GM12878 (cell line): ENCODE results near the gene SESN3. TPM values are rescaled to one million over a fixed set of nuclear protein-coding genes. Genes with fewer than 3 reads are reported as not detected.
"Not testable (repeated sequence)": the region's sequence is repeated elsewhere in the genome, so short reads cannot be mapped to it uniquely, and the experiment has no call there.

Experiments used
- ATAC-seq: fragments of 200-7000 bp; cut with Tn5 transposase; 3 replicates; pipeline ENCODE4 v1.9.1; 2020; ENCODE audit warnings: mild to moderate bottlenecking, moderate library complexity
- BruUV-seq: library from RNA; stranded (reverse); fragments of 400-500 nt; replicated peaks from 2 replicates; lab custom pipeline; 2021; lab: Mats Ljungman, UMichigan
- CTCF ChIA-PET: fragments of 300-600 bp; sonication (Branson Sonifier 250); formaldehyde crosslinking; extraction: SDS; loops from one replicate; lab custom pipeline; 2021; ENCODE audit warnings: inconsistent platforms; lab: Yijun Ruan, JAX
- POLR2A ChIA-PET: fragments of 350-600 bp; formaldehyde crosslinking; extraction: SDS; loops from one replicate; lab custom pipeline; 2021; ENCODE audit warnings: inconsistent platforms; lab: Charles Lee
- RAD21 ChIA-PET: fragments of 300-600 bp; sonication (Branson Sonifier 250); formaldehyde crosslinking; loops from one replicate; lab custom pipeline; 2023; ENCODE audit warnings: antibody characterized with exemption; ENCODE audit not compliant: unreplicated experiment; lab: Charles Lee
- SMC1A ChIA-PET: fragments of 300-600 bp; sonication (Branson Sonifier 250); formaldehyde crosslinking; loops from one replicate; lab custom pipeline; 2023; ENCODE audit not compliant: unreplicated experiment, uncharacterized antibody; lab: Charles Lee
- DNase-seq: peaks from one replicate; pipeline ENCODE4 v3.0.0-alpha.2; 2011; ENCODE audit warnings: low read depth, low spot score
- FAIRE-seq: peaks from 3 replicates; lab custom pipeline; 2011; peaks lifted over from hg19 to GRCh38; lab: Jason Lieb, UNC
- H2AFZ ChIP-seq: 2 replicates; pipeline ENCODE4 v1.6.0; 2011; ENCODE audit warnings: low read depth, low read length, control low read depth; ENCODE audit not compliant: control insufficient read depth
- H3K27ac ChIP-seq: 2 replicates; pipeline ENCODE4 v1.5.1; 2011; ENCODE audit warnings: control low read depth; ENCODE audit not compliant: control insufficient read depth, insufficient read depth
- H3K27me3 ChIP-seq, 2 experiments: replicated peaks in 1 of 2; 2 replicates each; pipeline versions ENCODE4 v1.6.0 to v1.6.1; 2011; ENCODE audit warnings: low read length in 1 of 2; ENCODE audit not compliant: control insufficient read depth in 2 of 2, insufficient read depth in 2 of 2
- H3K36me3 ChIP-seq, 2 experiments: 2 replicates each; pipeline ENCODE4 v1.5.1; 2011; ENCODE audit warnings: low read length in 1 of 2; ENCODE audit not compliant: control insufficient read depth in 2 of 2, insufficient read depth in 2 of 2
- H3K4me1 ChIP-seq: 2 replicates; pipeline ENCODE4 v1.6.1; 2011; ENCODE audit warnings: mild to moderate bottlenecking, low read length, moderate library complexity, mixed read lengths; ENCODE audit not compliant: control insufficient read depth, insufficient read depth
- H3K4me2 ChIP-seq: 2 replicates; pipeline ENCODE4 v1.6.0; 2011; ENCODE audit warnings: control low read depth; ENCODE audit not compliant: control insufficient read depth, insufficient read depth
- H3K4me3 ChIP-seq: fragments of 200-600 bp; sonication (generic); 2 replicates; pipeline ENCODE4 v1.5.1; 2016
- H3K79me2 ChIP-seq: 2 replicates; pipeline ENCODE4 v1.6.0; 2011; ENCODE audit warnings: low read length; ENCODE audit not compliant: control insufficient read depth, insufficient read depth
- H3K9ac ChIP-seq: 2 replicates; pipeline ENCODE4 v1.8.0; 2011; ENCODE audit warnings: low read length, control low read depth, mixed read lengths; ENCODE audit not compliant: control insufficient read depth, insufficient read depth
- H3K9me3 ChIP-seq: replicated peaks from 3 replicates; pipeline ENCODE4 v1.5.1; 2011; ENCODE audit warnings: mild to moderate bottlenecking, low read length; ENCODE audit not compliant: control insufficient read depth, insufficient read depth
- H4K20me1 ChIP-seq: 2 replicates; pipeline ENCODE4 v1.6.0; 2011; ENCODE audit not compliant: control insufficient read depth, insufficient read depth
- BACH1 ChIP-seq: fragments of 450-650 bp; IDR thresholded peaks from 2 replicates; pipeline ENCODE4 v1.6.1; 2017; ENCODE audit warnings: mild to moderate bottlenecking, borderline replicate concordance
- CHD1 ChIP-seq: IDR thresholded peaks from 2 replicates; pipeline ENCODE4 v1.6.1; 2012; ENCODE audit warnings: low read depth, low read length, improper control_type of control experiment
- SIN3A ChIP-seq: IDR thresholded peaks from 2 replicates; pipeline ENCODE4 v1.6.1; 2012; ENCODE audit warnings: low read depth, low read length, improper control_type of control experiment
- SMAD1 ChIP-seq: fragments of 450-650 bp; IDR thresholded peaks from 2 replicates; pipeline ENCODE4 v1.6.1; 2018; ENCODE audit warnings: mild to moderate bottlenecking, low read depth; ENCODE audit not compliant: partially characterized antibody
- TCF12 ChIP-seq: IDR thresholded peaks from 2 replicates; pipeline ENCODE4 v1.6.1; 2011; ENCODE audit warnings: low read depth, mild to moderate bottlenecking, low read length
- ZNF384 ChIP-seq: IDR thresholded peaks from 2 replicates; pipeline ENCODE4 v1.6.1; 2012; ENCODE audit warnings: low read depth, mild to moderate bottlenecking, low read length, improper control_type of control experiment, borderline replicate concordance
- WGBS: methylation state at CpG from one replicate; pipeline ENCODE4 v1.1.6; 2016; ENCODE audit warnings: low lambda C conversion rate; ENCODE audit not compliant: insufficient replicate concordance, insufficient coverage; ENCODE audit errors: missing lambda C conversion rate; 5-methylcytosine and 5-hydroxymethylcytosine counted together
- in situ Hi-C: fragments of 300-500 bp; cut with MboI; formaldehyde crosslinking; loops from 9 replicates; pipeline ENCODE4 v1.14.3; 2018; ENCODE audit warnings: mixed read lengths
- intact Hi-C: fragments of 100-400 bp; cut with micrococcal nuclease; formaldehyde crosslinking; loops from one replicate; pipeline ENCODE4 v1.14.2; 2022; ENCODE audit not compliant: unreplicated experiment
- polyA plus RNA-seq, 11 experiments: library from polyadenylated mRNA; depleted of rRNA in 4 of 11; unstranded in 6 of 11; stranded (reverse) in 5 of 11; fragments of >200 nt; fragmentation: Nextera tagmentation in 4 of 11; fragmentation: Illumina TruSeq in 1 of 11; extraction: Ambion mirVana in 4 of 11; extraction: Trizol in 1 of 11; gene quantifications; 1 replicate in 1 of 11; 2 replicates in 10 of 11; pipeline versions ENCODE4 v1.2.1 to v1.2.3, GENCODE V29; 2011 to 2016; ENCODE audit warnings: inconsistent platforms in 2 of 11, missing spikeins in 2 of 11, low read depth in 1 of 11
- total RNA-seq, 4 experiments: library from RNA; depleted of rRNA in 3 of 4; stranded (reverse); fragments of >200 nt in 3 of 4; fragmentation: Illumina TruSeq in 1 of 4; extraction: Trizol in 1 of 4; gene quantifications; 2 replicates each; pipeline versions ENCODE4 v1.2.1 to v1.2.3, GENCODE V29; 2013 to 2021
- TF ChIP-seq, protein P1 (sequence below): IDR thresholded peaks from 2 replicates; pipeline ENCODE4 v1.6.1; 2011; ENCODE audit warnings: borderline replicate concordance, low read depth, mild to moderate bottlenecking, moderate library complexity, low read length; ENCODE audit not compliant: insufficient read depth, poor library complexity, severe bottlenecking
- TF ChIP-seq, protein P2 (sequence below): fragments of 450-650 bp; IDR thresholded peaks from 2 replicates; pipeline ENCODE4 v1.6.1; 2016; ENCODE audit warnings: mild to moderate bottlenecking
- TF ChIP-seq, protein P3 (sequence below): IDR thresholded peaks from 2 replicates; pipeline ENCODE4 v1.6.1; 2012; ENCODE audit warnings: low read length, inconsistent platforms

The SESN3 gene
- total and polyA plus RNA-seq, 10 of the 15 experiments (the other 5 are each of a cell fraction or from before 2014, with no cell fraction given): 0.64 to 6.7 (median 3.0) TPM

DNA sequence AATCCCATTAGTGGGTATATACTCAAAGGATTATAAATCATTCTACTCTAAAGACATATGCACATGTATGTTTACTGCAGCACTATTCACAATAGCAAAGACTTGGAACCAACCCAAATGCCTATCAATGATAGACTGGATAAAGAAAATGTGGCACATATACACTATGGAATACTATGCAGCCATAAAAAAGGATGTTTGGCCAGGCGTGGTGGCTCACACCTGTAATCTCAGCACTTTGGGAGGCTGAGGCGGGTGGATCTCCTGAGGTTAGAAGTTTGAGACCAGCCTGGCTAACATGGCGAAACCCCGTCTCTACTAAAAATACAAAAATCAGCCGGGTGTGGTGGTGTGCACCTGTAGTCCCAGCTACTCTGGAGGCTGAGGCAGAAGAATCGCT is 21.5 kb downstream of the SESN3 start:
- DNase-seq, H3K4me3 ChIP-seq, ATAC-seq, H3K36me3 ChIP-seq, H3K4me1 ChIP-seq, H3K79me2 ChIP-seq, H3K27me3 ChIP-seq, BruUV-seq, in situ Hi-C loops, H2AFZ ChIP-seq, H3K27ac ChIP-seq, H3K4me2 ChIP-seq, intact Hi-C loops, H3K9ac ChIP-seq, H4K20me1 ChIP-seq, FAIRE-seq, H3K9me3 ChIP-seq: not testable (repeated sequence)
- 88% methylated on average over 6 of the region's 6 CpGs for WGBS
- ChIA-PET RAD21 (interaction anchor here (1.4 kb wide), 1 partner anchor 22 kb away, joined by 4 read pairs; the partner anchor contains the start of gene SESN3), CTCF (interaction anchor here (1.5 kb wide), 1 partner anchor 45 kb away, joined by 4 read pairs; no protein-coding TSS in a partner anchor), POLR2A (interaction anchor here (0.7 to 1.2 kb wide), 2 partner anchors 8 to 25 kb away, joined by 6 to 9 read pairs; no protein-coding TSS in a partner anchor), SMC1A (interaction anchor here (1.0 kb wide), 1 partner anchor 24 kb away, joined by 3 read pairs; no protein-coding TSS in a partner anchor)

DNA sequence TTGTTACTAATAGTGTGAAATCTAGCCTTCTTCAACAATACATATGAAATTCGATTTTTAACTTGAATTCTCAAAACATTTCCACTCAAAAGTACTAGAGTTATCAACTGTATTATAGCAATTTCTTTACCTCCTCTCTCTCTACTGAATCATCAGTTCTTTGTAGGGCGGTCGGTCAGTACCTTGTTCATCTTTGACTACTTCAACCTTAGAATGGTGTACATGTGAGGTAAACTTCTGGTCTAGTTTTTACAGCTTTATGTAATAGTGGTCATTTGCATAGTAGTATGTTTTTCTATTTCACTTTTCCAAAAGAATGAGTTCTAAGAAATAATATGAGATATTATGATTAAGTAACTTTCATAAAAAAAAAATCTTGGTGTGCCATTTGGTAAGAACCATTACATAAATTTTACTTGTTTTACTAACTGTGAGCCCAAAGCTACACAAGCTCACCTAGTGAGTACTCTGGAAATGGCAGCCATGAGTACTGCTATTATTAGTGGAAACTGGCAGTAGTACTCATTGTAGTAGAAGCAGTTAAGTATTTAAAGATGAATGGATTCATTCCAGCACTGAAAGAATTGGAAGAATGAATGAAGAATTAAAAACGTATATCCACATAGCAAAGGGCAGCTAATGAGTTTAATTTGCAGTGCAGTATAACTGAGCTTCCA is 30.1 kb downstream of the SESN3 start:
- no peak overlapping the region for H3K9ac ChIP-seq
- FAIRE-seq (no peak), ATAC-seq (0 out of 3 replicates have a peak, but pooled peaks have one; percentile 24), DNase-seq (no peak)
- in situ Hi-C loops: no loop called here
- no peak overlapping the region for H3K4me2 ChIP-seq
- no peaks in the 10 kb centered on the region for H3K79me2 ChIP-seq
- no peak overlapping the region for H3K27ac ChIP-seq
- BruUV-seq: no TSS peak
- no peaks in the 10 kb centered on the region for H3K36me3 ChIP-seq
- CTCF ChIA-PET: interaction anchor here (0.6 to 2.1 kb wide), 5 partner anchors 9 to 50 kb away, joined by 3 to 7 read pairs (median 5); no protein-coding TSS in a partner anchor
- H4K20me1 ChIP-seq: no peaks in the 10 kb centered on the region
- no peak overlapping the region for H2AFZ ChIP-seq
- H3K27me3 ChIP-seq: no peaks in the 10 kb centered on the region; a peak in 1 of 4 replicates
- RAD21 ChIA-PET: interaction anchor here (1.0 to 3.2 kb wide), 12 partner anchors 9 to 511 kb away, joined by 3 to 12 read pairs (median 3); partner anchors contain the start of gene SESN3
- 57% methylated on average over 4 of the region's 4 CpGs for WGBS
- intact Hi-C loops: no loop called here
- H3K4me3 ChIP-seq: no peak overlapping the region
- POLR2A ChIA-PET: interaction anchor here (0.5 to 1.7 kb wide), 5 partner anchors 13 to 505 kb away, joined by 3 to 4 read pairs (median 3); no protein-coding TSS in a partner anchor
- SMC1A ChIA-PET: interaction anchor here (0.8 to 8.9 kb wide), 12 partner anchors 11 to 245 kb away, joined by 3 to 64 read pairs (median 4); partner anchors contain the start of gene SESN3
- H3K9me3 ChIP-seq: no peaks in the 10 kb centered on the region
- no peaks in the 10 kb centered on the region for H3K4me1 ChIP-seq
- TF ChIP-seq CHD1 (no peak), TCF12 (no peak), SIN3A (no peak), BACH1 (no peak), ZNF384 (no peak), SMAD1 (no peak)
- TF ChIP-seq, protein P1, sequence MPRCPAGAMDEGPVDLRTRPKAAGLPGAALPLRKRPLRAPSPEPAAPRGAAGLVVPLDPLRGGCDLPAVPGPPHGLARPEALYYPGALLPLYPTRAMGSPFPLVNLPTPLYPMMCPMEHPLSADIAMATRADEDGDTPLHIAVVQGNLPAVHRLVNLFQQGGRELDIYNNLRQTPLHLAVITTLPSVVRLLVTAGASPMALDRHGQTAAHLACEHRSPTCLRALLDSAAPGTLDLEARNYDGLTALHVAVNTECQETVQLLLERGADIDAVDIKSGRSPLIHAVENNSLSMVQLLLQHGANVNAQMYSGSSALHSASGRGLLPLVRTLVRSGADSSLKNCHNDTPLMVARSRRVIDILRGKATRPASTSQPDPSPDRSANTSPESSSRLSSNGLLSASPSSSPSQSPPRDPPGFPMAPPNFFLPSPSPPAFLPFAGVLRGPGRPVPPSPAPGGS: no peak
- TF ChIP-seq, protein P2, sequence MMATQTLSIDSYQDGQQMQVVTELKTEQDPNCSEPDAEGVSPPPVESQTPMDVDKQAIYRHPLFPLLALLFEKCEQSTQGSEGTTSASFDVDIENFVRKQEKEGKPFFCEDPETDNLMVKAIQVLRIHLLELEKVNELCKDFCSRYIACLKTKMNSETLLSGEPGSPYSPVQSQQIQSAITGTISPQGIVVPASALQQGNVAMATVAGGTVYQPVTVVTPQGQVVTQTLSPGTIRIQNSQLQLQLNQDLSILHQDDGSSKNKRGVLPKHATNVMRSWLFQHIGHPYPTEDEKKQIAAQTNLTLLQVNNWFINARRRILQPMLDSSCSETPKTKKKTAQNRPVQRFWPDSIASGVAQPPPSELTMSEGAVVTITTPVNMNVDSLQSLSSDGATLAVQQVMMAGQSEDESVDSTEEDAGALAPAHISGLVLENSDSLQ: no peak
- TF ChIP-seq, protein P3, sequence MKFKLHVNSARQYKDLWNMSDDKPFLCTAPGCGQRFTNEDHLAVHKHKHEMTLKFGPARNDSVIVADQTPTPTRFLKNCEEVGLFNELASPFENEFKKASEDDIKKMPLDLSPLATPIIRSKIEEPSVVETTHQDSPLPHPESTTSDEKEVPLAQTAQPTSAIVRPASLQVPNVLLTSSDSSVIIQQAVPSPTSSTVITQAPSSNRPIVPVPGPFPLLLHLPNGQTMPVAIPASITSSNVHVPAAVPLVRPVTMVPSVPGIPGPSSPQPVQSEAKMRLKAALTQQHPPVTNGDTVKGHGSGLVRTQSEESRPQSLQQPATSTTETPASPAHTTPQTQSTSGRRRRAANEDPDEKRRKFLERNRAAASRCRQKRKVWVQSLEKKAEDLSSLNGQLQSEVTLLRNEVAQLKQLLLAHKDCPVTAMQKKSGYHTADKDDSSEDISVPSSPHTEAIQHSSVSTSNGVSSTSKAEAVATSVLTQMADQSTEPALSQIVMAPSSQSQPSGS: no peak
